Transverse colon (tissue), 4 donors: ENCODE results near the gene PARD6B. TPM values are rescaled to one million over a fixed set of nuclear protein-coding genes. Genes with fewer than 3 reads are reported as not detected.

ENCODE experiments used
- DNase-seq: peaks from one replicate; pipeline ENCODE4 v3.0.0-alpha.2; 2019
- H3K27ac ChIP-seq, 4 donors: fragments of 200-600 bp; sonication (generic); 2 replicates each; pipeline ENCODE4 v1.5.1; 2016 to 2018; ENCODE audit warnings: inconsistent platforms in 4 of 4
- H3K27me3 ChIP-seq: fragments of 200-600 bp; sonication (generic); 2 replicates; pipeline ENCODE4 v1.5.1; 2017; ENCODE audit warnings: inconsistent platforms
- H3K36me3 ChIP-seq, 4 donors: fragments of 200-600 bp; sonication (generic); 2 replicates each; pipeline ENCODE4 v1.5.1; 2017 to 2019; ENCODE audit warnings: inconsistent platforms in 4 of 4
- H3K4me1 ChIP-seq, 4 donors: fragments of 200-600 bp; sonication (generic); 2 replicates each; pipeline ENCODE4 v1.5.1; 2017 to 2020; ENCODE audit warnings: inconsistent platforms in 4 of 4
- H3K4me3 ChIP-seq, 4 donors: fragments of 200-600 bp; sonication (generic); 1 replicate in 1 of 4; 2 replicates in 3 of 4; pipeline versions ENCODE4 v1.5.1 to v1.6.1; 2017 to 2019; ENCODE audit warnings: inconsistent platforms in 4 of 4
- H3K9me3 ChIP-seq, 2 donors: fragments of 200-600 bp; sonication (generic); 2 replicates each; pipeline ENCODE4 v1.5.1; 2017 to 2019; ENCODE audit warnings: inconsistent platforms in 2 of 2
- CTCF ChIP-seq, 5 experiments: fragments of 200-600 bp in 3 of 5; fragments of 450-650 bp in 2 of 5; sonication (generic) in 3 of 5; IDR thresholded peaks; 1 replicate in 2 of 5; 2 replicates in 3 of 5; pipeline ENCODE4 v1.5.1; 2016 to 2017; ENCODE audit warnings: antibody characterized with exemption in 5 of 5, inconsistent platforms in 3 of 5, mild to moderate bottlenecking in 2 of 5, moderate library complexity in 1 of 5
- EP300 ChIP-seq: sonication (generic); formaldehyde crosslinking; IDR thresholded peaks from one replicate; pipeline ENCODE4 v1.6.1; 2017; ENCODE audit warnings: antibody characterized with exemption, low read depth
- POLR2A ChIP-seq: fragments of 450-650 bp; IDR thresholded peaks from one replicate; pipeline ENCODE4 v1.6.1; 2016; ENCODE audit warnings: antibody characterized with exemption, mild to moderate bottlenecking, moderate library complexity
- POLR2AphosphoS5 ChIP-seq, 3 donors: sonication (generic); formaldehyde crosslinking; IDR thresholded peaks; one replicate each; pipeline ENCODE4 v1.6.1; 2016; ENCODE audit warnings: antibody characterized with exemption in 3 of 3
- WGBS, 2 donors: methylation state at CpG; one replicate each; pipeline ENCODE4 v1.1.5; 2018; ENCODE audit warnings: low coverage in 1 of 2; 5-methylcytosine and 5-hydroxymethylcytosine counted together
- in situ Hi-C, 4 donors: fragments of 200-750 bp; cut with MboI; loops; one replicate each; pipeline versions ENCODE4 v1.15.0 to v1.15.1; 2017; ENCODE audit warnings: low sequenced_read_pairs in 3 of 4, low pct_ligation_motif_present in 1 of 4, low pct_unique_long_range_greater_than_20kb in 1 of 4
- intact Hi-C: fragments of 100-400 bp; cut with DNase I; formaldehyde crosslinking; loops from one replicate; pipeline ENCODE4 v1.15.1; 2023; ENCODE audit warnings: low total_unique reads
- total RNA-seq, 4 donors: library from RNA; depleted of rRNA; stranded (reverse); fragments of >200 nt; gene quantifications; one replicate each; pipeline ENCODE4 v1.1.0, GENCODE V29; 2016

PARD6B gene
- total RNA-seq, 4 donors from 2014 or later: 1.2 to 34.8 (median 17.2) TPM

GRCh38 chr20:50747275-50747674, 15.9 kb downstream of the PARD6B start:
- intact Hi-C loops: loop anchor here (5.0 kb wide), 1 partner anchor 120 kb away; no protein-coding TSS in a partner anchor
- in situ Hi-C loops: loop anchor here in 3 of 4 donors (25.0 kb wide), 2 partner anchors 260 to 560 kb away; partner anchors contain the start of gene CEBPB (in 1 of the 3)

GRCh38 chr20:50750145-50750671, 18.8 kb downstream of the PARD6B start:
- no peak overlapping the region for H3K27ac ChIP-seq
- H3K4me1 ChIP-seq: peaks cover 7 to 35% (median 22%) of the 10 kb centered on the region in 4 donors
- no peaks in the 10 kb centered on the region for H3K36me3 ChIP-seq

More at GRCh38 chr20:50747275-50747674, 15.9 kb downstream of the PARD6B start:
- Histone ChIP-seq H3K27ac (peak overlapping the region; percentile 71 to 88 (median 86)), H3K36me3 (no peaks in the 10 kb centered on the region), H3K9me3 (no peaks in the 10 kb centered on the region), H3K4me3 (no peak overlapping the region), H3K4me1 (peaks cover 20 to 63% (median 39%) of the 10 kb centered on the region in 4 donors), H3K27me3 (no peaks in the 10 kb centered on the region)
- TF ChIP-seq EP300: no peak
- DNase-seq: no peak
- WGBS, 2 donors: 67 to 81% methylated on average over 2 of the region's 2 CpGs

GRCh38 chr20:50753152-50753551, 21.8 kb downstream of the PARD6B start:
- no peak for DNase-seq
- no peaks in the 10 kb centered on the region for H3K9me3 ChIP-seq
- in situ Hi-C loops: no loop called here
- no peaks in the 10 kb centered on the region for H3K27me3 ChIP-seq
- intact Hi-C loops: no loop called here
- H3K4me1 ChIP-seq: peaks cover 0 to 6% (median 0%) of the 10 kb centered on the region in 4 donors
- no peaks in the 10 kb centered on the region for H3K36me3 ChIP-seq
- TF ChIP-seq POLR2A (no peak), POLR2AphosphoS5 (IDR thresholded peaks at IDR 0.05) (no peak), CTCF (IDR thresholded peaks at IDR 0.05) (no peak), EP300 (no peak)
- WGBS, 2 donors: 96 to 98% methylated on average over 3 of the region's 3 CpGs
- no peak overlapping the region for H3K27ac ChIP-seq
- H3K4me3 ChIP-seq: no peak overlapping the region

More at GRCh38 chr20:50750145-50750671, 18.8 kb downstream of the PARD6B start:
- WGBS, 2 donors: 75 to 90% methylated on average over 5 to 8 of the region's 8 CpGs
- intact Hi-C loops (no loop called here), in situ Hi-C loops (no loop called here)
- TF ChIP-seq POLR2AphosphoS5 (IDR thresholded peaks at IDR 0.05) (no peak), POLR2A (no peak), EP300 (no peak), CTCF (IDR thresholded peaks at IDR 0.05) (no peak)
- H3K9me3 ChIP-seq: no peaks in the 10 kb centered on the region
- H3K4me3 ChIP-seq: no peak overlapping the region
- no peak for DNase-seq
- no peaks in the 10 kb centered on the region for H3K27me3 ChIP-seq

- no peaks in the 10 kb centered on the region for H3K4me1 ChIP-seq
- no peak overlapping the region for H3K4me3 ChIP-seq
- 96% methylated on average over 4 of the region's 4 CpGs for WGBS, 2 donors
- H3K27ac ChIP-seq: no peak overlapping the region
- no peak for DNase-seq
- no peaks in the 10 kb centered on the region for H3K27me3 ChIP-seq
- TF ChIP-seq POLR2A (no peak), POLR2AphosphoS5 (IDR thresholded peaks at IDR 0.05) (no peak), CTCF (IDR thresholded peaks at IDR 0.05) (no peak), EP300 (no peak)
- intact Hi-C loops (no loop called here), in situ Hi-C loops (no loop called here)
- no peaks in the 10 kb centered on the region for H3K36me3 ChIP-seq
- no peaks in the 10 kb centered on the region for H3K9me3 ChIP-seq
Observed at GRCh38 chr20:50754420-50754819, 23.0 kb downstream of the PARD6B start.
